Measurements from ENCODE around the gene AFF3.

DNA sequence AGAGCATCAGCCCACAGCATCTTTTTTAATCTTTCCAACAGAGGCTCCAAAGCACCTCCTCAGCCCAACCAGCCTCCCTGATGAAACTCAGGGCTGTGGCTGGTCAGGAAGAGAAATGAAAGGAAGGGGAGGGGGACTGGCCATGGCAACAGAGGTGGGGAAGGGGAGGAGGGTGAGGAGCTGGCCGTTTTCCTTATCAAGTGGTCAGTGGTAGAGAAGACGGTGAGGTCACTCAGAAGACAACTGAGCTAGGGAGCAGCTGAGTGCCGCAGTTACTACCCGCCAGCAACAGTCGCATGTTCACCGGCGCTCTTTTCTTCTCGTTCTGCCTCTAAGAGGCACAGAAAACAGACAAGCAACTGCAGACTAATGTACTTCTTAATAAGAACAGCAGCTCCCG lies 97.4 kb downstream of the AFF3 start:
- no peak for TF ChIP-seq POLR2AphosphoS5 (IDR thresholded peaks at IDR 0.05)
- TF ChIP-seq, protein P1, sequence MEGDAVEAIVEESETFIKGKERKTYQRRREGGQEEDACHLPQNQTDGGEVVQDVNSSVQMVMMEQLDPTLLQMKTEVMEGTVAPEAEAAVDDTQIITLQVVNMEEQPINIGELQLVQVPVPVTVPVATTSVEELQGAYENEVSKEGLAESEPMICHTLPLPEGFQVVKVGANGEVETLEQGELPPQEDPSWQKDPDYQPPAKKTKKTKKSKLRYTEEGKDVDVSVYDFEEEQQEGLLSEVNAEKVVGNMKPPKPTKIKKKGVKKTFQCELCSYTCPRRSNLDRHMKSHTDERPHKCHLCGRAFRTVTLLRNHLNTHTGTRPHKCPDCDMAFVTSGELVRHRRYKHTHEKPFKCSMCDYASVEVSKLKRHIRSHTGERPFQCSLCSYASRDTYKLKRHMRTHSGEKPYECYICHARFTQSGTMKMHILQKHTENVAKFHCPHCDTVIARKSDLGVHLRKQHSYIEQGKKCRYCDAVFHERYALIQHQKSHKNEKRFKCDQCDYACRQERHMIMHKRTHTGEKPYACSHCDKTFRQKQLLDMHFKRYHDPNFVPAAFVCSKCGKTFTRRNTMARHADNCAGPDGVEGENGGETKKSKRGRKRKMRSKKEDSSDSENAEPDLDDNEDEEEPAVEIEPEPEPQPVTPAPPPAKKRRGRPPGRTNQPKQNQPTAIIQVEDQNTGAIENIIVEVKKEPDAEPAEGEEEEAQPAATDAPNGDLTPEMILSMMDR (IDR thresholded peaks at IDR 0.05), result no peak
- no peak for TF ChIP-seq POLR2A (IDR thresholded peaks at IDR 0.05)
- TF ChIP-seq EP300 (IDR thresholded peaks at IDR 0.05), result no peak

All from stomach (tissue), 4 donors.